Activated naive CD4-positive, alpha-beta T cell treated with anti-CD3 and anti-CD28 coated beads, Interleukin-2, amount 50 U/mL, for 24 hours (primary cell): ENCODE measurements around the gene ATG7.
"Not testable (repeated sequence)": the region's sequence is repeated elsewhere in the genome, so short reads cannot be mapped to it uniquely, and the experiment has no call there.

Experiments used
- H3K27ac Mint-ChIP-seq: one replicate; pipeline ENCODE4 v1.8.0; 2021; ENCODE audit warnings: mild to moderate bottlenecking, mixed read lengths
- H3K27me3 Mint-ChIP-seq: one replicate; pipeline ENCODE4 v1.8.0; 2021; ENCODE audit warnings: mixed read lengths
- H3K36me3 Mint-ChIP-seq: one replicate; pipeline ENCODE4 v1.8.0; 2021; ENCODE audit warnings: mixed read lengths
- H3K4me1 Mint-ChIP-seq: one replicate; pipeline ENCODE4 v1.8.0; 2021; ENCODE audit warnings: mixed read lengths
- H3K4me3 Mint-ChIP-seq: one replicate; pipeline ENCODE4 v1.8.0; 2021; ENCODE audit warnings: mild to moderate bottlenecking, mixed read lengths
- H3K9me3 Mint-ChIP-seq: one replicate; pipeline ENCODE4 v1.8.0; 2021; ENCODE audit warnings: mixed read lengths

The ATG7 gene

DNA sequence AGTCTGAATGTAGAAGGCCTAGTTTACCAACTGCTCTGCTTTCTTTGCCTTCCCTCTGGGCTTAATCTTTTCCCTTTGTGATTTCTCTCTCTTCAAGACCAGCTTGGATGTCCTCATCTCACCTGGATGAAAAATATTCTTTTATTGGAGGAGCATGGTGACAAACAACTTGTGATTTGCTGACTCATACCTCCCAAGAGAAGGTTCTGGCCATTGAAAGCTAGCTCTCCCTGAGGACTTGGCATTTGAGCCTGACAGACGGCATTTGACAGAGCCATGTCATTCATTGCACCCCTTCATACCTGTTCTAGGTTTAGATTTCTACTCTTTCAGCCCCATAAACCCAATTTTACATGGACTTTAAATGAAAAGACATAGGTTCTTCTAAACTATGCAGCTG lies 33.3 kb downstream of the ATG7 start:
- H3K4me1 Mint-ChIP-seq = peaks cover 26% of the 10 kb centered on the region
- H3K36me3 Mint-ChIP-seq = peaks cover 14% of the 10 kb centered on the region
- H3K9me3 Mint-ChIP-seq = no peaks in the 10 kb centered on the region
- no peak overlapping the region for H3K4me3 Mint-ChIP-seq
- H3K27me3 Mint-ChIP-seq = no peaks in the 10 kb centered on the region
- H3K27ac Mint-ChIP-seq = peak overlapping the region; percentile 89

DNA sequence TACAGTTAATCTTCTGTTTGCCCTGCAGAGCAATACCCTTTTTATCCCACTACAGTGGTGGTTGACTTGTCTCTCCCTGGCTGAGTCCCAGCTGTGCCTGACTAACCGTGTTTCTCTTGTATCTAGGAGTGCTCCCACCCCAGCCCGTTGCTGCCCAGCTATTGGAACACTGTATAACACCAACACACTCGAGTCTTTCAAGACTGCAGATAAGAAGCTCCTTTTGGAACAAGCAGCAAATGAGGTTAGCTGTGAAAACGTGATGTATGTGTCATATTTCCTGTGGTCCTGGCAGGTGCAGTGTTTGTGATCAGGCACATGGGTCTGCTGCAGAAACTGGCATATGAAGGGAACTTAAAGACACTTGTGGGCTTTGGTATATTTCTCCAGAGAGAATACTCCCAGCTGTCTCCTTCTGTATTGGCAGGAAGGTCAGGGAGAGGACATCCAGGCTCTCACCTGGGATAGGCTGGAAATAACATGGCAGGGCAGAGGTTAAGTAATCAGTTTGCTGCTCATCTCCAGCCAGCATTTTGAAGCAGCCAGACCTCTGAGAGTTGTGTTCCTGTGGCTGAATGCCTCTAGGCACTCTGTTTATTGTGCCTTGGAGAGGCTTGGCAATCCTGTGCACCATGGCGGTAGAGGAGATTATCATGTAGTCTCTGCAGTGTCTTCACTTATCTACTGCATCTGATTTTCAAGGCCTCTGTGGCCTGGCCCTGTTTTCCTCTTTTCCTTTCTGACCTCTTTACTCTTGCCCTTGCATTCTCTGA lies 34.8 kb downstream of the ATG7 start:
- H3K36me3 Mint-ChIP-seq = peaks cover 12% of the 10 kb centered on the region
- peaks cover 26% of the 10 kb centered on the region for H3K4me1 Mint-ChIP-seq
- H3K9me3 Mint-ChIP-seq = no peaks in the 10 kb centered on the region
- H3K27ac Mint-ChIP-seq = peak overlapping the region; percentile 76
- peak overlapping the region; percentile 12 for H3K4me3 Mint-ChIP-seq
- H3K27me3 Mint-ChIP-seq = no peaks in the 10 kb centered on the region

DNA sequence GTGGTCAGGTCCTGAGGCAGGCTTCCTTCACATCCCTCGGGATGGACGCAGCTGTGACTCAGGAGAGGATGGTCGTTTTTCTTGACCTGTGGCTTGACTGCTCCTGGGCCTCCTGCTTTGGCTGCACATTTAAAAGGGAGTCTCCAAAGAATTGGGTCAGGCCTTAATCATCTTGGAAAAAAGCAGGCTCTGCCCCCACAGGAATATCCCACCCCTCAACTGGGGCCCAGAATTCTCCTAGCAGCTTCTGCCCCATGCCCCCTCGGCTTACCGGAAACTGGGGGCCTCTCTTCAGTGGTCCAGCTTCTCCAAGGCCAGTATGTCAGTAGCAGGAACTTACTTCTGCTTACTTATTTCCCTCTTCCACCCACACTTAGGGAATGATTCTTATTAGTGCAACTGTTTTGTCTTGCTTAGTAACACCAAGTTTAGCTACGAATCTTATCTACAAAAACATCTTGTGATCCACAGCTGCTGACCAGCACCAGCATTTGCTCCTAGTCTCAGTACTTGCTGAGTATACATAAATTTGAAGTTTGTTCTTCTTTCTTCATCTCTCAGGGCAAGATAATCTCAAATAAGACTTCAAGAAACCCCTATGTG lies 35.7 kb downstream of the ATG7 start:
- H3K36me3 Mint-ChIP-seq = peaks cover 12% of the 10 kb centered on the region
- no peaks in the 10 kb centered on the region for H3K27me3 Mint-ChIP-seq
- H3K27ac Mint-ChIP-seq = no peak overlapping the region
- H3K9me3 Mint-ChIP-seq = no peaks in the 10 kb centered on the region
- H3K4me3 Mint-ChIP-seq = peak overlapping the region; percentile 12
- peaks cover 26% of the 10 kb centered on the region for H3K4me1 Mint-ChIP-seq

DNA sequence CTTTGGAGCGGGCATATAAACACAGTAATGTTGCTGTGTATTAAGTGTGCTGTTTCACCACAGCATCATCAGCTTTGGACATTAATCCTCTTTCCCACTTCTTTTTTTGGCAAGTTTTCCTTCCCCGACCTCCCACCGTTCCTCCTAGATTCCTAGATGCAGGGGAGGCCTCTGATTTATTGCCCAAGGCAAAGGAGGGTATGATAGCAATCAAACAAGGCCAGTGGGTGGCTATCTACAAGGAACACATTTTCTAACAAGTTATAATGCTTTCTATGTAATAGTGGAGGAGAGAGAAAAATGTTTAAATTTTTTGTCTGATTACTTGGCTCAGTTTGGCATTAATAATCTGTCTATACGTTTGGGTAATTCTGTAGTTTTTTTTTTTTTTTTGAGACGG lies 38.1 kb downstream of the ATG7 start:
- Mint-ChIP-seq H3K27ac (no peak overlapping the region), H3K9me3 (no peaks in the 10 kb centered on the region), H3K4me1 (peaks cover 22% of the 10 kb centered on the region), H3K36me3 (peaks cover 21% of the 10 kb centered on the region), H3K27me3 (no peaks in the 10 kb centered on the region), H3K4me3 (no peak overlapping the region)

DNA sequence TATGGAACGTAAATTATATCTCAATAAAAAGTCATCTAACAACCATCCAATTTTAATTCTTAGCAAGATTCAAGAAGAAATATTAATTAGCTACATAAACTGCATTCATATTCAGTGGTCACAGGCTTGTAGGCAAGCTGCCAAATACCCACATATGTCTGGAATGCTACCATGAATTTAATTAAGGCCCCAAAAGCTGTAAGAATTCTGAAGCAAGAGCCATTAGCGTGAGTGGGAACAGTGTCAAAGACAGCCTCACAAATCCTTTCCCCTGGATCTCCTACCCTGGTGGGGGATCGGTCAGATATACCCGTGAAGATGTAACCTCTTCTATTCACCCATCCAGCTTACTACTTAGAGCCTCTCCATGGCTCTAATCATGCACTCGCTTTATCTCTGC lies 40.0 kb downstream of the ATG7 start:
- Mint-ChIP-seq H3K4me1 (peaks cover 4% of the 10 kb centered on the region), H3K27ac (no peak overlapping the region), H3K36me3 (peaks cover 31% of the 10 kb centered on the region)

DNA sequence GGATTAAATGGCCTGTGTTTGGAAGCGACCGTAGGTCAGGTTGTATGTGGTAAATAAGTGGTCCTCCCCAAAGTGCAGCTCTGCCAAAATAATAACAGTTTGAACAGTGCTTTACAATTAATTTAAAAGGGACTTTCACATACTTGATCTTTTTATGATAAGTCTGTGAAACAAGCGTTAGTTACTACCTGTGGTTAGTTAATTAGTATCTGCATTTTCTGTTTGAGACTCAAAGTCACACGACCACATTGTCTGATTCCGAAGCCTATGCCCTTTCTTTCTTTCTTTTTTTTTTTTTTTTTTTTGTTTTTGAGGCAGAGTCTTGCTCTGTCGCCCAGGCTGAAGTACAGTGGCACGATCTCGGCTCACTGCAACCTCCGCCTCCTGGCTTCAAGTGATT lies 45.1 kb downstream of the ATG7 start:
- peaks cover 39% of the 10 kb centered on the region for H3K36me3 Mint-ChIP-seq
- no peaks in the 10 kb centered on the region for H3K27me3 Mint-ChIP-seq
- no peaks in the 10 kb centered on the region for H3K4me1 Mint-ChIP-seq
- H3K4me3 Mint-ChIP-seq = no peak overlapping the region
- H3K27ac Mint-ChIP-seq = no peak overlapping the region
- H3K9me3 Mint-ChIP-seq = no peaks in the 10 kb centered on the region

More for the DNA sequence above, 40.0 kb downstream of the ATG7 start:
- no peaks in the 10 kb centered on the region for H3K27me3 Mint-ChIP-seq
- no peaks in the 10 kb centered on the region for H3K9me3 Mint-ChIP-seq
- H3K4me3 Mint-ChIP-seq = no peak overlapping the region

DNA sequence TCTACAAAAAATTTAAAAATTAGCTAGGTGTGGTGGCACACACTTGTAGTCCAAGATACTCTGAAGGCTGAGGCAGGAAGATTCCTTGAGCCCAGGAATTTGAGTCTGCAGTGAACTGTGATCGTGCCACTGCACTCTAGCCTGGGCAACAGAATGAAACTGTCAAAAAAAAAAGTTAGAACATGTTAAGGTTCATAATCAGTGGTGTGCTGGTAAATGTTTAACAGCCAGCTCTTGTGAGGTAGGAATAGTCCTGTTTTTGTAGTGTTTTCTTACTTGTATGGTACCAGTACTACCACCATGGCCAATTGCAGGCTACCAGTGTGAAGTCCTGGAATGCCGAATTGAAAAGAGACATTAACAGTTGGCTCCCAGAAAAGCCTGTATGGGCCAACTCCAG lies 50.7 kb downstream of the ATG7 start:
- Mint-ChIP-seq H3K27ac (no peak overlapping the region), H3K9me3 (no peaks in the 10 kb centered on the region), H3K36me3 (peaks cover 17% of the 10 kb centered on the region), H3K4me1 (no peaks in the 10 kb centered on the region), H3K4me3 (no peak overlapping the region), H3K27me3 (no peaks in the 10 kb centered on the region)

DNA sequence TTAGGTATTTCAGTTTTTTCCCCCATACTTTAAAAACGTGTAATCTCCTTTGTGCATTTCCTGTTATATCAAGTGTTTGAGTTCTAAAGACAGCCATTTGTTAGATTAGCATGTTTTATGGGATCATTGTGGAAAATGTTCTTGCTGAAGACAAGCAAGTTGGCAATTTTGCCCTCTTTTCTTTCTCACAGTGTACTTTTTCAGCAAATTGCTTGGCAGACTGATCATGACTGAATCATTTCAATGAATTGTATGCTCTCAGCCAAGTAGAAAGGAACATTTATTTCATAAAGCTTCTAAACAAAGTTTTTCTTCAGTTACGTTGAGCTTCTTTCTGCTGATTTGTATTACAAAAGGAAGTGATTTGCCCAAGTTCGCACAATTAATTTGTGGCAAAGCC lies 51.6 kb downstream of the ATG7 start:
- Mint-ChIP-seq H3K27me3 (no peaks in the 10 kb centered on the region), H3K36me3 (peaks cover 15% of the 10 kb centered on the region), H3K9me3 (no peaks in the 10 kb centered on the region)

DNA sequence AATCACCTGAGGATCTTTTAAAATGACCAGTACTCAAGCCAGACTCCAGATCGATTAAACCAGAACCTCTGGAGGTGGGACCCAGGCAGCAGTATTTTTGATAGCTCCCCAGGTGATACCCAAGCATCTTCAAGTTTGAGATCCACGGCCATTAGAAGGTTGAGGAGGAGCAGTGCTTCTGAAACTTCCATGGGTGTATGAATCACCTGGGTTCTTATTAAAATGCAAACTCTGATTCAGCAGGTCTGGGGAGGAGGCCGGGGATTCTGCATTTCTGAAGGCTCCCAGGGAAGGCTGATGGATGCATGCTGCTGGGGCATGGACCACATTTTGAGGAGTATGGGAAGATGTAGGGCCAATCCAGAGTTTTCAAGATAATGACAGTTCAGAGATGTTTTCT lies 55.4 kb downstream of the ATG7 start:
- no peak overlapping the region for H3K4me3 Mint-ChIP-seq
- no peaks in the 10 kb centered on the region for H3K4me1 Mint-ChIP-seq
- H3K36me3 Mint-ChIP-seq = no peaks in the 10 kb centered on the region

More for the DNA sequence above, 51.6 kb downstream of the ATG7 start:
- H3K4me1 Mint-ChIP-seq = no peaks in the 10 kb centered on the region
- H3K27ac Mint-ChIP-seq = no peak overlapping the region
- H3K4me3 Mint-ChIP-seq = no peak overlapping the region

DNA sequence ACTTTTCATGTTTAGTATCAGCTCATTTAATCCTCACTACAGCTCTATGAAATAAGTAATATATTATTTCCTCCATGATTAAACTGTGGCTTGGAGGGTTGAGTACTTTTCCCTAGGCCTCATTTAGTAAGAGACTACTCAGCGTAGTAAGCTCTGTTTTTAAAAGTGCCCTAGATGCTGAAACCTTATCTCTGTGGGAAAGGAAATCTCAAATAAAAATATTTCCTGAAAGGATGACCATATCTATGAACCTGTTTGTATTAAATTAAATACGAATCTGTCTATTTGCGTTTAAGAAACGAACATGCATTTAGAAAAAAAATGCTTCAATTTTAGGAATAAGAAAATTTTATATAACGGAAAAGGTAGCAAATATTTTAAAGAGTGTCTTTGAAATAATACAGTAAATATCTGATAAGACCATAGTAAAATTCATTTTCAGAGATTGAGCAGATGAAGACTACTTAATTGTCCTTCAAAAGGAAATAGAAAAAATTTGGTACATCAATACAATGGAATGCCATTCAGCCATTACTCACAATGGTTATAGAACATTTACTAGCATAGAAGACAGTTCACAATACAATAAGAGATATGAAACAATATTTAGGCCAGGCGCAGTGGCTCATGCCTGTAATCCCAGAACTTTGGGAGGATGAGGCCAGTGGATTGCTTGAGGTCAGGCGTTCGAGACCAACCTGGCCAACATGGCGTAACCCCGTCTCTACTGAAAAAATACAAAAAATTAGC lies 56.2 kb downstream of the ATG7 start:
- no peaks in the 10 kb centered on the region for H3K9me3 Mint-ChIP-seq
- no peak overlapping the region for H3K4me3 Mint-ChIP-seq
- H3K27me3 Mint-ChIP-seq = no peaks in the 10 kb centered on the region
- no peak overlapping the region for H3K27ac Mint-ChIP-seq
- H3K4me1 Mint-ChIP-seq = no peaks in the 10 kb centered on the region
- no peaks in the 10 kb centered on the region for H3K36me3 Mint-ChIP-seq

More for the DNA sequence above, 55.4 kb downstream of the ATG7 start:
- Mint-ChIP-seq H3K27me3 (no peaks in the 10 kb centered on the region), H3K27ac (no peak overlapping the region), H3K9me3 (no peaks in the 10 kb centered on the region)

DNA sequence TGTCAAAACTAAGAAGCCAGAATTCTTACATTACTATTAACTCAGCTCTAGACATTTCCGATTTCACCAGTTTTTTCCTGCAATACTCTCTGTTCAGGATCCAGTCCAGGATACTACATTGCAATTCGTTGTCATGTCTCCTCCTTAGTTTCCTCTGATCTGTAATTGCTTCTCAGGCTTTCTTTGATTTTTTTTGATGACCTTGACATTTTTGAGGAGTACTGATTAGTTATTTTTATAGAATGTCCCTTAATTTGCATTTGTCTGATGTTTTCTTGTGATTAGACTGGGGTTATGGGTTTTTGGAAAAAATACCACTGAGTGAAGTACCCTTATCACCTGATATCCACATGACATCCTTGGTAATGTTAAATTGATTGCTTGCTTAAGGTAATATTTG lies 57.6 kb downstream of the ATG7 start:
- Mint-ChIP-seq H3K9me3 (no peaks in the 10 kb centered on the region), H3K4me3 (no peak overlapping the region), H3K36me3 (no peaks in the 10 kb centered on the region), H3K4me1 (no peaks in the 10 kb centered on the region), H3K27me3 (no peaks in the 10 kb centered on the region), H3K27ac (no peak overlapping the region)

DNA sequence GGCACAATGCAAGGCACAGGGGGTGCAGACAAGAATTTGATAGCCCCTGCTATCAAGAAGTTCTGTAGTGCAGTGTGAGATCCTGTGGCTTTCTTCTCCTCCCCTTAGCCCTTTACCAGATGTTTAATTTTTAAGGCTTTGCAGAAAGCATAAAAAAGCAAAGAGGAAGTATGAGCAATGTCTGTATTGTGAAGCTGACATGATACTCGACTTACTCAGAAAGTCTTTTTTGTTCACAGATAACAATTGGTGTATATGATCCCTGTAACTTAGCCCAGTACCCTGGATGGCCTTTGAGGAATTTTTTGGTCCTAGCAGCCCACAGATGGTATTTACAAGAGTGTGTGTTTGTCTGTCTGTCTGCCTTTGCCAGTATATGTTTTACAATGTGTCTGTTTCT lies 58.9 kb downstream of the ATG7 start:
- H3K4me3 Mint-ChIP-seq = no peak overlapping the region
- H3K9me3 Mint-ChIP-seq = no peaks in the 10 kb centered on the region
- peaks cover 2% of the 10 kb centered on the region for H3K36me3 Mint-ChIP-seq
- no peaks in the 10 kb centered on the region for H3K4me1 Mint-ChIP-seq
- no peak overlapping the region for H3K27ac Mint-ChIP-seq
- H3K27me3 Mint-ChIP-seq = no peaks in the 10 kb centered on the region

DNA sequence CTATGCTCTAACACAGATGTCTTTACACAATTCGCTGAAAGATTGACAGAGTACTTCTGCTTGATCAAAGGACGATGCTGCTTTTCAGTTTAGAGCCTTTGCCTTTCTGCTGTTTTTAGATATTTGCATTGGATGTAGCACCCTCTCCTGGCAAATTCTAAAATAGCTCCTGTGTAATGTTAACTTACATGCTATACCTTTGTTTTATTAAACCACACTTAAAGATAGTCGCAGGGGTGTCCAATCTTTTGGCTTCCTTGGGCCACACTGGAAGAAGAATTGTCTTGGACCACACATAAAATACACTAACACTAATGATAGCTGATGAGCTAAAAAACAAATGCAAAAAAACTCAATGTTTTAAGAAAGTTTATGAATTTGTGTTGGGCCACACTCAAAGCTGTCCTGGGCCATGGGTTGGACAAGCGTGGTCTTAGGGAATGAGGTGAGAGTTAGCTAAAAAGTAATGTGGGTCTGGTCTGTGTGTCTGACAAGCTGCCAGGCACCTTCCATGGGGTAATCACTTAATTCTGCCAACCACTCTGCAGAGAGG lies 62.9 kb downstream of the ATG7 start:
- Mint-ChIP-seq H3K27me3 (no peaks in the 10 kb centered on the region), H3K4me3 (no peak overlapping the region), H3K4me1 (no peaks in the 10 kb centered on the region), H3K9me3 (no peaks in the 10 kb centered on the region), H3K27ac (no peak overlapping the region), H3K36me3 (peaks cover 6% of the 10 kb centered on the region)

DNA sequence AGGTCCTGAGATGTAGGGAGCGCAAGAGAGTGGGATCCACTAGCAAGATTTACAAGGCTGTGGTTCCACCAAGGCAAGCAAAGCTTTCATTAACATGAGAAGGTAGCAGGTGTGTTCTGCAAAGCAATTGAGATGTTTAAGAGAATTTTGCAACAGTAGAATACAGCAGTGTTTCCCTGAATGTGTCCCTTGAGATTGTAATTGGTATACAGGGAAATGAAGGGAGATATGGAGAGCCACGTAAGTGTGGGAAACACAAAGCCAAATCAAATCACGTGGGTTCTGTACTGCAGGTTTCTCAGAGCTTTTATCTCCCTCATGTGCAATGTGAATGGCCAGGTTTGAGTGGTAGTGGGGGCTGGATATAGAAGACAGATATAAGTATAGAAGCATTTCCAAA lies 67.3 kb downstream of the ATG7 start:
- Mint-ChIP-seq H3K36me3 (peaks cover 16% of the 10 kb centered on the region), H3K4me3 (no peak overlapping the region), H3K27me3 (no peaks in the 10 kb centered on the region), H3K4me1 (no peaks in the 10 kb centered on the region), H3K9me3 (no peaks in the 10 kb centered on the region), H3K27ac (no peak overlapping the region)

DNA sequence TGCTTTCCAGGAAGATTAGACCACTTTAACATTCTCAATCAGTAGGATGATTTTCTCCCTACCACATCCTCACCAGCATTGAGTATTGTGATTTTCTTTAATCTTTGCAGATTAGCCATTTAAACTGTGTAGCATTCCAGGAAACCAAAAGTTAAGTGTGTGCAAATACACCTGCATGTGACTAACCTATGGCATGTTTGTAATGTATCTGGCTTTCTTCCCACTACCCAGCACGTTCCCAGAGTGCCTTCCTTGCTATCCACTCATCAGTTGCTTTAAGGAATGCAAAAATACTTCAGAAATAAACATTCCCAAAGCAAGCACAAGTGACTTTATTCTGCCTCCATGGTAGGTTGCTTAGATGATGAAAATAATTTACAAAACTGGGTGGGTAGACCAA lies 74.2 kb downstream of the ATG7 start:
- H3K27me3 Mint-ChIP-seq = no peaks in the 10 kb centered on the region
- H3K36me3 Mint-ChIP-seq = peaks cover 47% of the 10 kb centered on the region
- H3K4me1 Mint-ChIP-seq = no peaks in the 10 kb centered on the region

DNA sequence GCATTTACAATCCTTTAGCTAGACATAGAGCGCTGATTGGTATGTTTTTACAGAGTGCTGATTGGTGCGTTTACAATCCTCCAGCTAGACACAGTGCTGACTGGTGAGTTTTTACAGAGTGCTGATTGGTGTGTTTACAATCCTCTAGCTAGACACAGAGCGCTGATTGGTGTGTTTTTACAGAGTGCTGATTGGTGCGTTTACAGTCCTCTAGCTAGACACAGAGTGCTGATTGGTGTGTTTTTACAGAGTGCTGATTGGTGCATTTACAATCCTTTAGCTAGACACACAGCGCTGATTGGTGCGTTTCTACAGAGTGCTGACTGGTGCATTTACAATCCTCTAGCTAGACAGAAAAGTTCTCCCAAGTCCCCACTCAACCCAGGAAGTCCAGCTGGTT lies 76.7 kb downstream of the ATG7 start:
- not testable (repeated sequence) for H3K9me3 Mint-ChIP-seq, H3K27ac Mint-ChIP-seq, H3K4me3 Mint-ChIP-seq, H3K27me3 Mint-ChIP-seq, H3K4me1 Mint-ChIP-seq
- H3K36me3 Mint-ChIP-seq = peaks cover 50% of the 10 kb centered on the region

More for the DNA sequence above, 74.2 kb downstream of the ATG7 start:
- Mint-ChIP-seq H3K4me3 (no peak overlapping the region), H3K9me3 (no peaks in the 10 kb centered on the region), H3K27ac (no peak overlapping the region)
